DND-41 (cell line): Measurements from ENCODE around the gene GMEB2.

Experiments used
- ATAC-seq: fragments of 200-7000 bp; cut with Tn5 transposase; 3 replicates; pipeline ENCODE4 v1.9.1; 2021; ENCODE audit warnings: low read depth; ENCODE audit not compliant: insufficient read depth
- DNase-seq: peaks from one replicate; pipeline ENCODE4 v3.0.0-alpha.2; 2020
- H2AFZ ChIP-seq: 2 replicates; pipeline ENCODE4 v1.6.0; 2012; ENCODE audit warnings: low read depth, low read length
- H3K27ac ChIP-seq: 2 replicates; pipeline ENCODE4 v1.5.1; 2012; ENCODE audit warnings: low read length, inconsistent platforms
- H3K27me3 ChIP-seq: fragments of 200-600 bp; sonication (generic); 2 replicates; pipeline ENCODE4 v1.6.0; 2012; ENCODE audit warnings: low read length, mild to moderate bottlenecking, inconsistent platforms; ENCODE audit not compliant: insufficient read depth, poor library complexity
- H3K36me3 ChIP-seq: 2 replicates; pipeline ENCODE4 v1.5.1; 2012; ENCODE audit warnings: low read length, inconsistent platforms; ENCODE audit not compliant: insufficient read depth
- H3K4me1 ChIP-seq: 2 replicates; pipeline ENCODE4 v1.5.1; 2012; ENCODE audit warnings: mild to moderate bottlenecking, low read length; ENCODE audit not compliant: insufficient read depth
- H3K4me2 ChIP-seq: 2 replicates; pipeline ENCODE4 v1.6.0; 2012; ENCODE audit warnings: mild to moderate bottlenecking, moderate library complexity, low read length, inconsistent platforms; ENCODE audit not compliant: insufficient read depth
- H3K4me3 ChIP-seq, 2 experiments: fragments of 200-600 bp in 1 of 2; shearing (Covaris generic) in 1 of 2; 2 replicates each; pipeline ENCODE4 v1.5.1; 2012 to 2016; ENCODE audit warnings: inconsistent platforms in 2 of 2, low read length in 2 of 2, mild to moderate bottlenecking in 2 of 2, low read depth in 1 of 2, moderate library complexity in 1 of 2
- H3K79me2 ChIP-seq: 2 replicates; pipeline ENCODE4 v1.6.0; 2012; ENCODE audit warnings: low read length, inconsistent platforms; ENCODE audit not compliant: insufficient read depth
- H3K9ac ChIP-seq: 2 replicates; pipeline ENCODE4 v1.6.0; 2012; ENCODE audit warnings: low read depth, mild to moderate bottlenecking, inconsistent platforms, low read length, moderate library complexity
- H3K9me3 ChIP-seq: 2 replicates; pipeline ENCODE4 v1.5.1; 2012; ENCODE audit warnings: low read length, moderate library complexity, mild to moderate bottlenecking, inconsistent platforms; ENCODE audit not compliant: insufficient read depth, severe bottlenecking
- H4K20me1 ChIP-seq: 2 replicates; pipeline ENCODE4 v1.6.0; 2012; ENCODE audit warnings: low read length; ENCODE audit not compliant: insufficient read depth
- CTCF ChIP-seq: IDR thresholded peaks from 2 replicates; pipeline ENCODE4 v1.5.1; 2012; ENCODE audit warnings: borderline replicate concordance, low read length, moderate library complexity, mild to moderate bottlenecking; ENCODE audit not compliant: poor library complexity, severe bottlenecking; ENCODE audit errors: extremely low read depth
- EZH2 ChIP-seq: IDR thresholded peaks from 3 replicates; pipeline ENCODE4 v1.6.1; 2012; ENCODE audit warnings: borderline replicate concordance, low read depth, mild to moderate bottlenecking, moderate library complexity, low read length, inconsistent platforms; ENCODE audit not compliant: severe bottlenecking

Gene GMEB2

GRCh38 chr20:63563225-63563935 lies 63.5 kb downstream of the GMEB2 start:
- Histone ChIP-seq H3K4me1 (peaks cover 7% of the 10 kb centered on the region), H2AFZ (no peak overlapping the region), H3K9ac (no peak overlapping the region), H4K20me1 (peaks cover 17% of the 10 kb centered on the region), H3K4me3 (no peak overlapping the region), H3K27me3 (peaks cover 5% of the 10 kb centered on the region), H3K4me2 (no peak overlapping the region), H3K36me3 (no peaks in the 10 kb centered on the region), H3K79me2 (no peaks in the 10 kb centered on the region), H3K27ac (no peak overlapping the region), H3K9me3 (no peaks in the 10 kb centered on the region)
- DNase-seq, result no peak
- TF ChIP-seq CTCF (no peak), EZH2 (no peak)
- no peak for ATAC-seq

- no peak for DNase-seq
- Histone ChIP-seq H3K79me2 (no peaks in the 10 kb centered on the region), H3K36me3 (no peaks in the 10 kb centered on the region), H3K27me3 (no peaks in the 10 kb centered on the region), H3K4me1 (no peaks in the 10 kb centered on the region; the same call in 1 of the 2 replicates), H3K27ac (no peak overlapping the region), H3K4me2 (no peak overlapping the region), H3K9me3 (no peaks in the 10 kb centered on the region), H4K20me1 (peaks cover 10% of the 10 kb centered on the region), H3K4me3 (no peak overlapping the region), H2AFZ (no peak overlapping the region), H3K9ac (no peak overlapping the region)
- no peak for ATAC-seq
- TF ChIP-seq CTCF, result no peak
- TF ChIP-seq EZH2, result no peak
Measured at GRCh38 chr20:63562461-63563224, 64.3 kb downstream of the GMEB2 start.

GRCh38 chr20:63561624-63562396 lies 65.1 kb downstream of the GMEB2 start:
- Histone ChIP-seq H3K36me3 (no peaks in the 10 kb centered on the region), H3K4me3 (no peak overlapping the region), H3K27me3 (no peaks in the 10 kb centered on the region), H2AFZ (no peak overlapping the region), H3K9ac (no peak overlapping the region), H4K20me1 (peaks cover 3% of the 10 kb centered on the region), H3K4me2 (no peak overlapping the region), H3K79me2 (no peaks in the 10 kb centered on the region), H3K9me3 (no peaks in the 10 kb centered on the region), H3K4me1 (no peaks in the 10 kb centered on the region), H3K27ac (no peak overlapping the region)
- DNase-seq (no peak), ATAC-seq (no peak)
- TF ChIP-seq CTCF (no peak), EZH2 (no peak)
